GM12801 (cell line): ENCODE results near the gene ESYT3.

Experiments
- TF ChIP-seq, protein P1 (sequence below): IDR thresholded peaks from one replicate; pipeline ENCODE4 v1.5.1; 2011; ENCODE audit warnings: control low read depth; ENCODE audit not compliant: insufficient read length; ENCODE audit errors: extremely low read depth

The ESYT3 gene

DNA sequence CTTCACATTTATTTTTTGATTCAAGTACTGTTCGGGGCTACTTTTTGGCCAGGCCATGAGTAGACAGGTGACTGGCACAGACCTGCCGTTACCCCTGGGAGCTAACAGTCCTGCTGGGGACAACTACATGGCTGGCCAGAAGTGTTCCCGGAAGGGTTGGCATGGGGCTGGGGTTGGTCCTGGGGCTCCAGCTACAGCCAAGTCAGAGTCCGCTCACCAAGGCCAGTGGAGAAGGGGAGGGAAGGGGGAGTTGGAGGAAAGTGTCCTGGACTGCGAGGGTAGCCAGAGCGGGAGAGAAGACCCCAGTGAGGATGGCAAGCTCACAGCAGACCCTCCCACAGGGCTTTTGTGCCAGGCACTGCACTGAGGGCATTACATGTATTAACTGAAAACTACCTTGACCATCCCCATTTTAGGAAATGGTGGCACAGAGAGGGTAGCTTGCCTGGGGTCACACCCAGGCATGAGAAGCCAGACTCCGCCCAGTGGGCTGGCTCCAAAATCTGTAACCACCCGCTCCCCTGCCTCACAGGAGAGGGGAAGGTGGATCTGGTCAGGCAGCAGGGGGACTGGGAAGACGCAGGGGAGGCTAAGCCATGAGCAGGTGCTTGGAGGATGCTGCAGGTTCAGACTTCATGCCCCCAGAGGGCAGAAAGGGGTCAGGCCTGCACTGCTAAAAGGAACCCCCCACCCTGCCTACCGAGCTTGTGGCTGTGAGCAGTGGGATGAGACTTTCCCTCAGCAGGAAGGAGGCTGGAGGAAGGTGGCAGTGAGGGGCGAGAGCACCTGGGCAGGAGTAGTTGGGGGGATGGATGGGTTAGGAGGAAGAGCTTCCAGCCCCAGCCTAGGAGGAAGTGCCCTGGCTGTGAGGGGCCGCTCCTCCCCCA is 38.3 kb upstream of the ESYT3 start:
- TF ChIP-seq, protein P1, sequence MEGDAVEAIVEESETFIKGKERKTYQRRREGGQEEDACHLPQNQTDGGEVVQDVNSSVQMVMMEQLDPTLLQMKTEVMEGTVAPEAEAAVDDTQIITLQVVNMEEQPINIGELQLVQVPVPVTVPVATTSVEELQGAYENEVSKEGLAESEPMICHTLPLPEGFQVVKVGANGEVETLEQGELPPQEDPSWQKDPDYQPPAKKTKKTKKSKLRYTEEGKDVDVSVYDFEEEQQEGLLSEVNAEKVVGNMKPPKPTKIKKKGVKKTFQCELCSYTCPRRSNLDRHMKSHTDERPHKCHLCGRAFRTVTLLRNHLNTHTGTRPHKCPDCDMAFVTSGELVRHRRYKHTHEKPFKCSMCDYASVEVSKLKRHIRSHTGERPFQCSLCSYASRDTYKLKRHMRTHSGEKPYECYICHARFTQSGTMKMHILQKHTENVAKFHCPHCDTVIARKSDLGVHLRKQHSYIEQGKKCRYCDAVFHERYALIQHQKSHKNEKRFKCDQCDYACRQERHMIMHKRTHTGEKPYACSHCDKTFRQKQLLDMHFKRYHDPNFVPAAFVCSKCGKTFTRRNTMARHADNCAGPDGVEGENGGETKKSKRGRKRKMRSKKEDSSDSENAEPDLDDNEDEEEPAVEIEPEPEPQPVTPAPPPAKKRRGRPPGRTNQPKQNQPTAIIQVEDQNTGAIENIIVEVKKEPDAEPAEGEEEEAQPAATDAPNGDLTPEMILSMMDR = no peak

- TF ChIP-seq, protein P1 = no peak
Observed at GRCh38 chr3:138396752-138397410, 37.5 kb upstream of the ESYT3 start.

GRCh38 chr3:138397983-138398382 is 36.4 kb upstream of the ESYT3 start:
- TF ChIP-seq, protein P1 = no peak

GRCh38 chr3:138398791-138399575 is 35.4 kb upstream of the ESYT3 start:
- TF ChIP-seq, protein P1 = no peak

- TF ChIP-seq, protein P1 = no peak
Observed at GRCh38 chr3:138399766-138400165, 34.6 kb upstream of the ESYT3 start.

- TF ChIP-seq, protein P1 = no peak
Observed at GRCh38 chr3:138400651-138401070, 33.8 kb upstream of the ESYT3 start.

DNA sequence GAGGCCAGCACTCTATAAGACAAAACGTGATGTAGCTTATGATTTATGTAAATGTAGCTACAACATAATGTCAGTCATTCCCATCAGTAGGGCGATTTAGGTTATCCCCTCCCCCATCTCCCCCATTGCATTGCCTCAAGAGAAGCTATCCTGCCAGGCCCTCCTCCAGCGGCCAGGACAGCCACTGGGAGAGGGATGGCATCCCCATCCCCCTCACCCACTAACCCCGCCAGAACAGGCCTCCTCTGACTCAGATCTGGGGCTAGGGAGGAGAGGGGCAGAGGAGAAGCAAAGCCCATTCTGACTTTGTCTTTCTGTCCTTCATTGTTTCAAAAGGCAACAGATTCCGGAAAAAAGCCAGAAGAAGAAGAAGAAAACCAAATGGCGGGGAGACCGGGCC is 32.6 kb upstream of the ESYT3 start:
- TF ChIP-seq, protein P1 = no peak
